HG03108 (cell line): ENCODE results near the gene FAM222A.
"Not testable (repeated sequence)": the region's sequence is repeated elsewhere in the genome, so short reads cannot be mapped to it uniquely, and the experiment has no call there.

Experiments
- ATAC-seq: cut with Tn5 transposase; IDR thresholded peaks from one replicate; pipeline ENCODE4 v1.9.1; 2021; ENCODE audit warnings: moderate library complexity; ENCODE audit not compliant: unreplicated experiment

The FAM222A gene

DNA sequence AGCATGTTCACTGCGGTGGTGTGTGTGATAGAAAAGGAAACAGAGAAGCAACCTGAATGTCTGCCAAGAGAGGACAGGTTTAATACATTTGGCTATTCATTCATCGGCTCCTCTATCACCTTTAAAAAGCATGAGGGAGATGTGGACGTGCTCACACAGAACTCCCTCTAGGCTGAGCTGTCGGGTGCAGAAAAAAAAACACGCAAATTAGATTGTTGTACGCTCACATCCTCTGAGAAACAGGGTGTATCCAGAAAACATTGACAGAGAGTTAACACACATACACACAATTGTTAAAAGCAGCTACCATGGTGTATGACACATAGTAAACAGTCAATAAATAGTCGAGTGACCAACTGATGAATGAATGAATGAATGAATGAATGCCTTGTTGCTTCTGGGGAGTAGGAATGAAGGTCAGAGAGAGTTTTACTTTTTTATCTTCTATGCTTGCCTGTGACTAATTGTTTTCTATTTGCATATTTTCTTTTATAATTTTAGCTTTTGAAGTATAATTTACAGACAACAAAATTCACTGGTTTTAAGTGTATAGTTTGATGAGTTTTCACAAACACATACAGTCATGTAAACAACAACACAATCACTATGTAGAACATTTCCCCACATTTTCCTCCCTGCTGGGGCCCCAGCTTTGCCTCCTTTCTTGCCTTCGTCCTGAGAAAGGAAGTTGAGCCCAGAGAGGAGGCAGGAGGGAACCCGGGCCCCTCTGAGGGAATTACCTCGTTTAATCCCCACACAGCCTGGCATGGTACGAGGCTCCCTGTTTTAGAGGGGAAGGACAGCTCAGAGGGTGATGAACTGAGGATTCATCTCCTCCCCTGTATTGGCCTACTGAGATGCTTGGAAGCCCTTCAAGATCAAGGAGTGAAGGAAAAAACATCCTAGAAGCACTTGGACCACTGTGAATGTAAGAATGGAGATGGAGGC is 19.7 kb upstream of the FAM222A start:
- no peak for ATAC-seq

DNA sequence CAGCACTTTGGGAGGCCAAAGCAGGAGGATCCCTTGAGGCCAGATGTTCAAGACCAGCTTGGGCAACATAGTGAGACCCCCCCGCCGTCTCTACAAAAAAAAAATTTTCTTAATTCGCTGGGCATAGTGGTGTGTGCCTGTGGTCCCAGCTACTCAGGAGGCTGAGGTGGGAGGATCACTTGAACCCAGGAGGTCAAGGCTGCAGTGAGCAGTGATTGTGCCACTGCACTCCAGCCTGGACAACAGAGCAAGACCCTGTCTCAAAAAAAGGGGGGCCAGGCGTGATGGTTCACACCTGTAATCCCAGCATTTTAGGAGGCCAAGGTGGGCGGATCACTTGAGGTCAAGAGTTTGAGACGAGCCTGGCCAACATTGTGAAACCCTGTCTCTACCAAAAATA is 19.0 kb upstream of the FAM222A start:
- not testable (repeated sequence) for ATAC-seq

DNA sequence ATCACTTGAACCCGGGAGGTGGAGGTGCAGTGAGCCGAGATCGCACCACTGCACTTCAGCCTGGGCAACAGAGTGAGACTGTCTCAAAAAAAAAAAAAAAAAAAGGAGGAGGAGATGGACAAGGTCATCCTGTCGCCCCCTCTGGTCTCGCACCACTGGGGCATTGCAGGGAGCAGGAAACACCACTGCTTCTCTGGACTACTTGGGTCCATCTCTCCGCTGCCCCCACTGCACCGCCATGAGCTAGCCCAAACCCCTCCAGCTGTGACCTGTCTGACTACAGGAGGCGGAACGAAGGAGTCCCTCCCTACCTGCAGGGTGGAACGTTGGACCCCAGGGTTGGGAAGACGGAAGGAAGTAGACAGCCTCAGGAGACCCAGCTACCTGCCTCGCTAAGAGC is 18.2 kb upstream of the FAM222A start:
- ATAC-seq: no peak

DNA sequence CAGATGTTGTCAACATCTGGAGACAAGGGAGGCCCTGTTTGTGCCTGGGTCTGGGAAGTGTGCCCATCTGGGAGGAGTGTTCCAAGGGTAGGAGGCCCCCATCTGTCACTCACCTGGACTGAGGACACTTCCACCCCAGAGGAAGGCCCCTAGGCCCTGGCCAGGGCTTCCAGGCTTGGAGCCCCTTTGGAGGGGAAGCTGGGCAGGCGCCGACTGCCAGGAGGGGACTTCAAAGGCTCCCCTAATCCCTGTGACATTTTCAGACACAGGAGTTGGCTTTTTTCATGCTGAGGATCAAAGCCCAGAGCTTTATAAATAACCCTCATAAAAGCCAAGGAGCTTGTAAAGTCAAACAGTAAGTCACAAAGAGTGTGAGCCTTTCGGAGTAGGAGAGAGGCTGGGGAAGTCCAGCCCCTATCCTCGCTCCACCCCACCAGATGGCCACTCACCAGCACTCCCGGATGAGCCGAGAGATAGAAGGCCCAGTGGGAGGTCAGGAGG is 17.6 kb upstream of the FAM222A start:
- no peak for ATAC-seq

DNA sequence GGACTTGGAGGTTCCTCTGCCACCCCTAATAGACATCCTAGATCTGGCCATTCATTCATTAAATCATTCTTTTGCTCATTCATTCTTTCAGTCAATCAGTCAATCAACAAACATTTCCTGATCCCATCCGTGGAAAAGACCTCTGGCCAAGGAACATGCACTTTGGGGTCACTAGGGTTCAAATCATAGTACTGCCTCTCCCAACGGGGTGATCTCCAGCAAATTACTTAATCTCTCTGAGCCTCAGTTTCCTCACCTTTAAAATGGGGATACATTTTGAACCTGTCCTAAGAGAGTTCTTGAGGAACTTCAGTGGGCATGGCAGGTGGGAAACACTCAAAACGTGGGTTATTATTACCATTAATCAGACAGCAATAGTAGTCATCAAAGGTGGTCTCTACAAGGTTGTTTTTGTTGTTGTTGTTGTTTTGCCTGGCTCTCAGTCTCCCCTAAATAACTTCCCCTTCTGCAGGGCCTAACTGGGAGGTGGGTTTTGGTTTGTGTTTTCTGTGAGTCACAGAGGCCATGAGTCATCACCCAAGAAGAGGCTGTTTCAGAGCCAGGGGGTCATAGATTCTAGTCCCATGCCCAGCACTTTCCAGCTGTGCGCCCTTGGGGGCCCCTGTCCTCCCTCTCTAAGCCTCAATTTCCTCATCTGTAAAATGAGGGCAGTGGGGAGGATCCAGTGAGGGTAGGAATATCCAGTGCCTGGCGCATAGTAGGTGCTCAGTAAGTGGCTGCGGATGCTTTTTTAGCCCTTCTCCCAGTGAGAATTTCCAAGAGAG is 16.9 kb upstream of the FAM222A start:
- no peak for ATAC-seq

DNA sequence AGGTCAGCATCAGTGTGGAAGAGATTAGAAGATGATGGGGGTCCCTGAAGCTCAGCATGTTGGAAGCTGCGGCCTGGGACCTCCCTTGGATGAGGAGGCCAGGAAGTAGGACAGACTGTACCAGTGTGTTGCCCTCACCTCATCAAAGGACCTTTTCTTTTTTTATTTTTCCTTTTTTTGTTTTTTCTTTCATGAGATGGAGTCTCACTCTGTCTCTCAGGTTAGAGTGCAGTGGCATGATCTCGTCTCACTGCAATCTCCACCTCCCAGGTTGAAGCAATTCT is 16.4 kb upstream of the FAM222A start:
- ATAC-seq: no peak

DNA sequence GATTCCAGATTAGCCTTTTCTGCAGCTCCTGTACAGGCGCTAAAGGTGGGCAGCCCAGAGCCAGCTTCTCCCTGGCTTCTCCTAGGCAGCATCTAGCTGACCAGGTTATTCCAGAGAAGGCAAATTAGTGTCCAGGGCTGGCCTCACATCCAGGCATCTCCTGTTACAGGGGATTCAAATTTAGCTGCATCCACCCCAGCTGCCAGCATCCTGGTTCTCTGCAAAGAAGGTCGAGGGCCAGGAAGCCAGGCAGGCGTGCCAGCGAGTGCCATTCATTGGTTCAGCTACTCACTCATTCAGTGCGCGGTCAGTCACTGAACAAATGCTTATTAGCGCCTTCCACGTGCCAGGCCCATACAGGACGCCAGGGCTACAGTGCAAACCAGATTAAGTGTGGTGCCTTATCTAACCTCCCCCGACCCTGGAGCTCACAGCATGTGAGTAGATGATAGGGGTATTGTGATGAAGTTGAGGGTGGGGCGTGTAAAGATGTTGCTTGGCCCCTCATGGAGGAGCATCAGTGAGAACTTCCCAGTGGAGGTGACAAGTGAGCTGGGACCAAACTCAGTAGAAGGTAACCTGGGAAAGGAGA is 15.7 kb upstream of the FAM222A start:
- no peak for ATAC-seq

DNA sequence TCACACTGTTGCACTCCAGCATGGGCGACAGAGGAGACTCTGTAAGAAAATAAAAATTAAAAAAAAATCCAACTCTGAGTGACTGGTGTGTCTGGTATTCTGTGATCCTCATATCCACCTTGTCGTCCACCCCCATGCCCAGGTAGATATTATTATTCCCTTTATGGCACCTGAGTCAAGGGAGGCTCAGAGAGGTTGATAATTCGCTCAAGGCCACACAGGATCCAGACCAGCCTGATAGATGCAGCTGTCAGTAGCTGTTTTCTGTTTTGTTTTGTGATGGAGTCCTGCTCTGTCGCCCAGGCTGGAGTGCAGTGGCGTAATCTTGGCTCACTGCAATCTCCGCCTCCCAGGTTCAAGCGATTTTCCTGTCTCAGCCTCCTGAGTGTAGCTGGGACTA is 14.8 kb upstream of the FAM222A start:
- no peak for ATAC-seq

DNA sequence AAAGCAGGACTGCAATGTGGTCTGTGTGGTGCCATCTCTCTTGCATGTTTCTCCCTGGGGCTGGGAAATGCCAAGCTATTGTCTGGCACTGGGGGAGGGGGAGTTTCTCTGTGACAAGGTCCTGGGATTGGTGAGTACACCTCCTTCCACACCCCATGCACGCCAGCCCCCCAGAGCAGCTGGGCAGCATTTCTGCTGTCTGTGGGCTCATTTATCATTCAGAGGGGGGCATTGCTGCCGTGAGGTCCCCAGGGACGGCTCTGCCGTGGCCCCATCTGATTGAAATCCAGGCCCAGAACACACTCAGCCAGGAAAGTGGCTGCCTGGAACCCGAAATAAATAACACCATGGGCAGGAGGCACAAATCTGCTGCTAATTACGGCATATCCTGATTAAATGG is 12.6 kb upstream of the FAM222A start:
- no peak for ATAC-seq

DNA sequence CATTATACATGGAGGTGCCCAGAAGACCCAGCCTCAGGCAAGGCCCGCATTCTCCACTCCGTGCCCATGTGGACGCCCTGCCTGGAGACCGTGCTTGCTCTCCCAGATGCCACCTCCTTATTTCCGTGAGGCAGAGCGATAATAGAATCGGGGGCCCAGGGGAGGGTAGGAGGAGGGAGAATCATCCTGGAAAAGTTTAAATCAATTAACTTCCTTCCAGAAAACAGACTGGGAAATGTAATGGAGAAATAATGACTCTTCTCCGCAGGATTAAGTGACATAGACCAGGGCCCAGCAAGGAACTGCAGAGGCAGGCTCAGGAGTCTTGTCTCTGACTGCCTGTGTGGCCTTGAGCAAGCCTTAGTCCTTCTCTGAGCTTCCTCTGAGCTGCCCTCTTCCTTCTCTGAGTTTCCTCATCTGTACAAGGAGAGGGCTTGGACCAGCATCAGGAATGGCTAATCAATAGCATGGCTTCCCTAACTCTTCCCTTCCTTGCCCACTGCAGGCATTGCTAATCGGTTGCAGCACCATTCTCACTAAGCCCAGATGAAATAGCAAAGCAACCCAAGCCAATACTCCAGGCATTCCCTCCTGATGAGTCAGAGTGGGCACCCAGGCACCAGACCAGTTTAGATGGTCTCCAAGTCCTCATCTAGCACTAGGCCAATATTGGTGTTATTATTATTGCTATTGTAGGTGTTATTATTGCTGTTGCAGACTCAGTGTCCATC is 11.3 kb upstream of the FAM222A start:
- no peak for ATAC-seq

DNA sequence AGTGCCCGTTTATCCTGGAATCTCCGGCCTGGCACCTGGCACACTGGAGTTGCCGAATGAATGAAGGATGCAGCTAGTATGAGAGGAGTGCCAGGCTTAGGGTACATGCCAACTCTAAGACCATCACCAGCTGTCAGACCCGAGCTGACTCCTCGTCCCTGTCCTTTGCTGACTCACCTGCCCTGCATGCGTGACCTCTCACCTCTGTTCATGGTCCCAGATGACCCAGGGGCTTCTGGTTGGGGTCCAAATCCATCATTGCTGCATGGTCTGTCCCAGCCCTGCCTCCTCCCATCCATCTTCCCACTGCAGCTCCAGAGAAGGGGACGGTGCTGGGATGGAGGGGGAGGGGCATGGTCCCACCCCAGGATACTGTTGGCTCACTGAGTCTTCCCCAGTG is 9.9 kb upstream of the FAM222A start:
- ATAC-seq: no peak

DNA sequence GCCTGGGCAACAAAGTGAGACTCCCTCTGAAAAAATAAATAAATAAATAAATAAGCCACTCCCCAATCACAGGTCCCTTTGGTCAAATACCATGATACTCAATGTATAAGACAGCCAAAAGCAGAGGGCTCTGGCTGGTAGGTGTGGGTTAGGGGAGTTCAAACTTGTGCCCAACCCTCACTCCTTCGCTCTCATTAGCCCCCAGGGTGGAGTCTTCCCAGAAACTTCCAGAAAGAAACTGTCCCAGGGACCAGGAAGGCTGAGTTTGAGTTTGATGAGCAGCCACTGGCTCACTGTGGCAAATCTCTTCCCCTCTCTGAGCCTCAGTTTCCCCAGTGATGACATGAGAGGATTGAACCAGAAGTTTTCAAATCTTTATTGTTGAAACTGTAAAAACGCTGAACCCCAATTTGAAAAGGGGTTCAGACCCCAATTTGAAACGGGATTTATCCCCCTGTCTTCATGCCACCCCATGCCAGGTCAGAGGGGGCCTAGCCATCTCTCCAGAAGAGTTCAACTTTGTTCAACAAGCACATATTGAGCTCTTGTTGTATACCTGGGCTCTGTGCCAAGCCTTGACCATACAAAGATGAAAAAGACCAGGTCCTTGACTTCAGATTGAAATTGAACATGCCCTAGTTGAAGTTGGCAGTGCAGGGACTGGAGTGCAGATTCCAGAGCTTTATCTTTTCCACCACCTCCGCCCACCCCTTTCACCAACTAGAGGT is 9.1 kb upstream of the FAM222A start:
- ATAC-seq: no peak

DNA sequence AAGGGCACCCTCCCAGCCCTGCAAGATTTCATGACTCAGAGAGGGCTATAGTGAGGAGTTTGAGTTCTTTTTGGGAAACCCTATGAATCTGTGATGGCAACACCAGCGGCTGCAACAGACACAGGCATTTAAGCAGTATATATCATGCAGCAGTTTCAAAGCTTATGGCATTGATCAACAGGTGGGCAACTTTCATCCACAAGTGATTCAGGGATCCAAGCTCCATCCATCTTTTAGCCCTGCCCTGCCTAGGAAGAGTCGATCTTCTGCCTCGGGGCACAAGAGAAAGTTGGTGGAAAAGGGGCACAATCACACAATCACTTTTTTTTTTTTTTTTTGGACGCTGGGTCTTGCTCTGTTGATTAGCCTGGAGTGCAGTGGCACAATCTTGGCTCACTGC is 8.3 kb upstream of the FAM222A start:
- no peak for ATAC-seq

DNA sequence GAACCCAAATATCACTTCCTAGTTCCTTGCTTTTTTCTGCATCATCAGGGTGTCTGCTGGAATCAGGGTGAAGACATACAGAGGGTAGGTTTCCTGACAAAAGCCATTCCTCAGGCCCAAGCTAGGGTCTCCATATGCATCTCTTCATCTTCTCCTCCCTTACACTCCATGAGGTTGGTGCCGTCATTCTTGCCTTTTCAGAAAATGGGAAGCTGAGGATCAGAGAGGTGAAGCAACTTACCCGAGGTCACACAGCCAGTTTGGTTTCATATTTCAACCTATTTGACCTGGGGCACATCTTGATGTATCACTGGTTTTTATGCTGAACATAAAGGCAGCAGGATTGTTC is 7.3 kb upstream of the FAM222A start:
- ATAC-seq: no peak

DNA sequence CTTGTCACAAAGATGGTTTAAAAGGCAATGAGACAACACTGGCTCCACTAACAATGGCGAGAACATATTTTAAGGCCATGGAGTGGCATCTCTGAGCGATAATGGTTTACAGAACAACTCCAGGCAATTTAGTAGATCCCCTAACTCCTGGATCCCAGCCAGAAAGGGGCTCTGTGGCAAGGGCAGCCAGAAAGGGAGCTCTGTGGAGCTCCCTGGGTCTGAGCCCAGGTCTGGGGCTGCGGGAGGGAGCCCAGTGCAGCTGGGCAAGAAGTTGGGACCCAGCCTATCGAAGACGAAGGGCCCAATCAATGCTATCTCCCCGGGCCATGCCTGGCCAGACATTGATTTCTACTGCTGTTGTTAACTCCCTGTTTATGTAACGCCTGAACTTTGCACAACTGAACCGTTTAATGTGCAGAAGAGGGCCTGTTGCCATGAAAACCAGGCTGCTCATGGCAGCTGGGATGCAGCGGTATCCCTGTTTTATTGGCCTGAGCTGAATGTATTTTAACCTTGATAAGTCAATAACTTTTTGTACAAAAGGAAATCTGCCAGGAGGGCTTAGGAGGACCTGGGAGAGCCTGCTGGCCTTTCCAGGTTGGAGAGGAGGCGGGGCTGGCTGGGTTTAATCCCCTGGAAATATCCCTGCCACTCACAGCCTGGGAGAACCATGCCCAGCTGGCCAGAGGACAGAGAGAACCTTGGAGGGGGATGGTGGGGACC is 6.7 kb upstream of the FAM222A start:
- ATAC-seq: no peak

DNA sequence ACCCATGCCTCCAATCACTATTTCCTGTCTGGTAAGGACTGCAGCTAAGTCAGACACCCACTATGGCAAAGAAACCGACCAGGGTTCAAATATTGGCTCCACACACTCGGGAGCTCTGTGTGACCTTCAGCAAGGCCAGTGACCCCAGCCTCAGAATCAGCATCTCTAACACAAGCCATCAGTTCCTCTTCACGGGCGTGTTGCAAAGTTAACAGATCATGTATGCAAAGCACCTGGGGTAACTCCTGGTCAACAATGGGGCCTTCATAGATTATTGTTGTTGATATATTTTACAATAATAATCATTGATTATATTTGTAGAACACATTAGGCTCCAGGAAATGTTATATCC is 6.2 kb upstream of the FAM222A start:
- ATAC-seq: no peak

DNA sequence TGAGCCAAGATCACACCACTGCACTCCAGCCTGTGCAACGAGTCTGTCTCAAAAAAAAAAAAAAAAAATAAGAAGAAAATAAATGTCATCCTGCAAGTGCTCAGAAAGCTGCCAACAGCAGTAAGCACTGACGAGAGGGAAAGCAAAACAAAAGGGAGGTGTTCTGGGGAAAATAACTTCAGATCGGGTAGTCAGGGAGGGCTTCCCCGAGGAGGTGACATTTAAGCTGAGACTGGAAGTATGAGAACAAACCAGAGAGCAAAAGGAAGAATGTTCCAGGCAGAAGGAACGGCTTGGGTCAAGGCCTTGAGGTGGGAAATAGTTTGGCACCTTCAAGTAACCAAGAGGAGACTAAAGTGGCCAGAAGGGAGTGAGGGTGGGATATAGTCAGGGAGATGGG is 4.7 kb upstream of the FAM222A start:
- ATAC-seq: no peak

DNA sequence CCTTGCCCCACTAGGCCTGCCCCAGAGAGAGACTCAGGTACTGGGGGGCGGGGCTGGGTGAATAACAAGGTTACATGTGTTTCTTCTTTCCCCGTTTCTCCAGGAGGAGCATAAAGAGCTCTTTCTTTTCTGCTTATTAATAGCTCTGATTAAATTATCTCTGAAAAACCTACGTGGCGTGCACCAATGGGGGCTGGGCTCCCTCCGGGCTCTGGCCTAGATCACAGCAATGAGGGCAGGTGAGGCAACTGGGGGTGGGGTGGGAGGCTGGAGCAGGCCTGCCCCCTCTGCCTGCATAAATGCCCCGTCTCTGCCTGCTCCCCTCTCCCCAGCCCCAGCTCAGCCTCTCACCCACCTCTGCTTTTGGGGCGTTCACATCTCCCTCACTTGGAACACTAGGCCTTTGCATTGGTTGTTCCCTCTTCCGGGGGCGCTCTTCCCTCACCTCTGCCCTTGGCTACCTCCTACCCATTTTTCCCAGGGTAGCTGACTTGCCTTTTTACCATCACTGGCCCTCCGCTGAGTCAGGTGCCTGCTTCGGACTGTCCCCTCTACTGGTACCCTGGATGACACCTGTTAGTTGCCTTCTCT is 4.1 kb upstream of the FAM222A start:
- ATAC-seq: no peak

DNA sequence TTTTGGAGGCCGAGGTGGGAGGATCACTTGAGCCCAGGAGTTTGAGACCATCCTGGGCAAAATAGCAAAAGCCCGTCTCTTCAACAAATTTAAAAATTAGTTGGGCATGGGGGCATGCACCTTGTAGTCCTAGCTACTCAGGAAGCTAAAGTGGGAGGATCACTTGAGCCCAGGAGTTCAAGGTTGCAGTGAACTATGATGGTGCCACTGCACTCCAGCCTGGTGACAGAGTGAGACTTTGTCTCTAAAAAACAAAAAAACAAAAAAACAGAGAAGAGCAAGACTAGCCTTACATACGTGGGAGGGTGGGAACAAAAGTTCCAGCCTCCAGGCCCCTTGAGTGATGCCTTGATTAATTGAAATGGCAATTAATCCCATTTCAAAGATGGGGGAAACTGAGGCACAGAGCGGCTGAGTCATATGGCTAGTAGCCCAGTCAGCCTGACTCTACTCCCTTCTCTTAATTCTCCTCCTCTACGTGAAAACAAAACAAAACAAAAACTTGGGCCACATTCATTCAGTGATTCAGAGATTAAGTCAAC is 3.3 kb upstream of the FAM222A start:
- ATAC-seq: no peak
